Activated CD4-positive, alpha-beta T cell treated with anti-CD3 and anti-CD28 coated beads, Interleukin-2, amount 10 ng/mL, durations not matched to agents 7 days and 5 days (primary cell): ENCODE data around the gene PINLYP. TPM values are rescaled to one million over a fixed set of nuclear protein-coding genes. Genes with fewer than 3 reads are reported as not detected.

Experiments
- total RNA-seq, 2 experiments: library from RNA; stranded (reverse); gene quantifications; one replicate each; pipeline ENCODE4 v1.2.3, GENCODE V29; 2021

The PINLYP gene
- total RNA-seq, 2 experiments from 2014 or later, result 4.1 to 5.0 TPM

Other genes with a start within 250 kb of the PINLYP start
- gene CD177, start 222.1 kb upstream of the PINLYP start, total RNA-seq, result not detected
- gene TEX101, start 160.9 kb upstream of the PINLYP start, total RNA-seq, result not detected
- gene LYPD3, start 110.2 kb upstream of the PINLYP start, total RNA-seq, result under 1 TPM; 0.73 to 0.84 TPM
- gene PHLDB3, start 71.1 kb upstream of the PINLYP start, total RNA-seq, result 10 to 100 TPM; 11.9 to 18.6 TPM
- 10 to 100 TPM; 66.8 to 73.7 TPM for gene ETHE1, start 48.6 kb upstream of the PINLYP start, total RNA-seq
- 1 to 10 TPM; 6.2 to 6.3 TPM for gene ZNF575, start 42.6 kb upstream of the PINLYP start, total RNA-seq
- 10 to 100 TPM; 41.2 to 42.6 TPM for gene XRCC1, start 274 bp upstream of the PINLYP start, total RNA-seq
- 1 to 10 TPM; 9.0 to 9.7 TPM for gene IRGQ, start 20.3 kb downstream of the PINLYP start, total RNA-seq
- gene ZNF576, start 20.8 kb downstream of the PINLYP start, total RNA-seq, result 10 to 100 TPM; 14.1 to 14.9 TPM
- under 1 TPM; 0.50 to 0.79 TPM for gene SRRM5, start 36.3 kb downstream of the PINLYP start, total RNA-seq
- 10 to 100 TPM; 24.5 to 30.5 TPM for gene ZNF428, start 43.8 kb downstream of the PINLYP start, total RNA-seq
- gene CADM4, start 64.0 kb downstream of the PINLYP start, total RNA-seq, result under 1 TPM; 0.12 to 0.20 TPM
- 10 to 100 TPM; 10.3 TPM for gene PLAUR, start 94.4 kb downstream of the PINLYP start, total RNA-seq
- gene IRGC, start 140.3 kb downstream of the PINLYP start, total RNA-seq, result not detected
- gene SMG9, start 179.2 kb downstream of the PINLYP start, total RNA-seq, result 10 to 100 TPM; 69.1 to 71.0 TPM
- gene KCNN4, start 205.2 kb downstream of the PINLYP start, total RNA-seq, result 10 to 100 TPM; 31.9 to 34.5 TPM
- under 1 TPM; 0.62 to 0.79 TPM for gene LYPD5, start 226.6 kb downstream of the PINLYP start, total RNA-seq